IPS-18c (cell line): ENCODE measurements around the gene FBXL4.
A peak's percentile ranks its signal among the peaks of the same experiment; 100 is the strongest.

Experiments
- H3K4me3 ChIP-seq: 2 replicates; pipeline ENCODE4 v1.7.0; 2013; ENCODE audit warnings: low read depth, mild to moderate bottlenecking, low read length, moderate library complexity; ENCODE audit not compliant: insufficient read depth
- H3K9me3 ChIP-seq: one replicate; pipeline ENCODE4 v1.6.1; 2013; ENCODE audit warnings: mild to moderate bottlenecking, low read length, moderate library complexity; ENCODE audit not compliant: control insufficient read depth, insufficient read depth

Gene FBXL4

GRCh38 chr6:98845211-98846020, 102.3 kb downstream of the FBXL4 start:
- no peaks in the 10 kb centered on the region for H3K9me3 ChIP-seq
- H3K4me3 ChIP-seq, result peak overlapping the region; percentile 55

- no peaks in the 10 kb centered on the region for H3K9me3 ChIP-seq
- peak overlapping the region; percentile 55 for H3K4me3 ChIP-seq
Measured at GRCh38 chr6:98844244-98845210, 103.2 kb downstream of the FBXL4 start.

- Histone ChIP-seq H3K4me3 (peak overlapping the region; percentile 5; the same call in 1 of the 2 replicates), H3K9me3 (no peaks in the 10 kb centered on the region)
Measured at GRCh38 chr6:98843271-98844243, 104.2 kb downstream of the FBXL4 start.

- Histone ChIP-seq H3K9me3 (no peaks in the 10 kb centered on the region), H3K4me3 (peak overlapping the region; percentile 5; the same call in 1 of the 2 replicates)
Measured at GRCh38 chr6:98842342-98843180, 105.2 kb downstream of the FBXL4 start.

GRCh38 chr6:98841621-98842341, 106.0 kb downstream of the FBXL4 start:
- H3K9me3 ChIP-seq, result no peaks in the 10 kb centered on the region
- H3K4me3 ChIP-seq, result peak overlapping the region; percentile 5; the same call in 1 of the 2 replicates

- Histone ChIP-seq H3K9me3 (no peaks in the 10 kb centered on the region), H3K4me3 (no peak overlapping the region)
Measured at GRCh38 chr6:98840996-98841513, 106.7 kb downstream of the FBXL4 start.

- H3K4me3 ChIP-seq, result no peak overlapping the region
Measured at GRCh38 chr6:98840385-98840784, 107.4 kb downstream of the FBXL4 start.

GRCh38 chr6:98839781-98840361, 107.9 kb downstream of the FBXL4 start:
- no peak overlapping the region for H3K4me3 ChIP-seq
- no peaks in the 10 kb centered on the region for H3K9me3 ChIP-seq

More at GRCh38 chr6:98840385-98840784, 107.4 kb downstream of the FBXL4 start:
- no peaks in the 10 kb centered on the region for H3K9me3 ChIP-seq

- no peaks in the 10 kb centered on the region for H3K9me3 ChIP-seq
- H3K4me3 ChIP-seq, result no peak overlapping the region
Measured at GRCh38 chr6:98838975-98839374, 108.8 kb downstream of the FBXL4 start.

- Histone ChIP-seq H3K9me3 (no peaks in the 10 kb centered on the region), H3K4me3 (no peak overlapping the region)
Measured at GRCh38 chr6:98838032-98838431, 109.7 kb downstream of the FBXL4 start.

GRCh38 chr6:98836962-98837944, 110.5 kb downstream of the FBXL4 start:
- H3K9me3 ChIP-seq, result no peaks in the 10 kb centered on the region
- H3K4me3 ChIP-seq, result peak overlapping the region; percentile 20; the same call in 1 of the 2 replicates

- Histone ChIP-seq H3K9me3 (no peaks in the 10 kb centered on the region), H3K4me3 (peak overlapping the region; percentile 50; the same call in 1 of the 2 replicates)
Measured at GRCh38 chr6:98836025-98836961, 111.5 kb downstream of the FBXL4 start.
